SK-N-SH (cell line): Measurements from ENCODE around the gene CDK3.

Experiments used
- CTCF ChIP-seq: fragments of 200-600 bp; sonication (generic); IDR thresholded peaks from 2 replicates; pipeline ENCODE4 v1.6.1; 2017; ENCODE audit warnings: antibody characterized with exemption, mild to moderate bottlenecking, moderate library complexity
- EP300 ChIP-seq, 2 experiments: IDR thresholded peaks; 2 replicates each; pipeline versions ENCODE4 v1.4.0 to v1.6.1; 2012; ENCODE audit warnings: borderline replicate concordance in 1 of 2, low read depth in 1 of 2, low read length in 1 of 2
- FOXM1 ChIP-seq: IDR thresholded peaks from 2 replicates; pipeline ENCODE4 v1.4.0; 2012; ENCODE audit warnings: low read depth, mild to moderate bottlenecking
- NRF1 ChIP-seq: IDR thresholded peaks from 2 replicates; pipeline ENCODE4 v1.6.1; 2012; ENCODE audit warnings: low read depth, mild to moderate bottlenecking, low read length

DNA sequence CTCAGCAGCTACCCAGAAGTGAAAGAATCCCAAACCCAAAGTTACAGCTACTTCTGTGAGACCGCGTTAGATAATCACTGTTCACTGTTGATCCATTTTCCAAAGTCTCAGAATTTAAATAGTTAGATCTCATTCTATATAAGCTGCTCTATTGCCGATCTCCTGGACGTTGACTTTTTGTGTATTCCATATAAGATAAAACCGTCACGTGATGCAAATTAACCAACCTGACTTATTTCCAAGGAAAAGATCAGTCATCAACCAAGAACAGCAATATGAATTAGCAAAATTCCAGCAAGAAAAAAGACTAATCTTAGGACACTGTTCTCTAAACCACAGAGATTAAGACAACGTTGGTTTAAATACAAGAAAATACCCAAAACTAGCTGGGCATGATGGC lies 30.0 kb upstream of the CDK3 start:
- no peak for TF ChIP-seq CTCF
- no peak for TF ChIP-seq NRF1
- TF ChIP-seq FOXM1, result no peak
- TF ChIP-seq EP300 (IDR thresholded peaks at IDR 0.05; ENCODE audit: borderline replicate concordance in 1 of 2, low read depth in 1 of 2, low read length in 1 of 2), result no peak
